Right ventricle myocardium superior (tissue), 1 donor: ENCODE results near the gene DDX10. TPM values are rescaled to one million over a fixed set of nuclear protein-coding genes. Genes with fewer than 3 reads are reported as not detected.
A peak's percentile ranks its signal among the peaks of the same experiment; 100 is the strongest.

Experiments
- ATAC-seq: fragments of 200-7000 bp; cut with Tn5 transposase; one replicate; pipeline ENCODE4 v1.9.1; 2020; ENCODE audit warnings: mild to moderate bottlenecking; ENCODE audit not compliant: poor library complexity
- DNase-seq: peaks from one replicate; pipeline ENCODE4 v3.0.0-alpha.2; 2020
- intact Hi-C: fragments of 100-400 bp; cut with DNase I; formaldehyde crosslinking; loops from one replicate; pipeline ENCODE4 v1.11.2; 2022
- total RNA-seq: library from RNA; stranded (reverse); fragmentation: NEBNext Ultra II Directional; extraction: Animal tissue kit (Norgen Biotek cat#: 25700); gene quantifications from one replicate; pipeline ENCODE4 v1.2.1, GENCODE V29; 2021
- donor health status: DM: no; HTN: yes; CAD: no; lungs with severe emphysema.

Gene DDX10
- total RNA-seq, 1 donor from 2014 or later = 10.2 TPM

DNA sequence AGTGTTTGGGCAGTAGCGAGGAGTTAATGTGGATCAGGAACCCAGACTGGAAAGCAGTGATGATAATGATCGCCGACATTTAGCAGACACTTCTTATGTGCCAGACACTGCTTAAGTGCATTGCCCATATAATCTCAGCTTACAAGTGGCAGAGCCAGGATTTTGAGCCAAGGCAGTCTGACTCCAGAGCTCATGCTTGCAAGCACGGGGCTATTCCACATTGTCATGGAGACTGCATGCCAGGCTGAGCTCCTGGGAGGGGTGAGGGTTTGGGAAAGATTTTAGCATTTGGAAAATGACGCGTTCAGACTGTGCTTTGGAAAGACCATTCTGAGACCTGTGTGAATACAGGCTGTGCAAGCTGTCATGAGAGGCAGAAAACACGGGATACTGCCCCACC is 302.7 kb downstream of the DDX10 start:
- DNase-seq = peak; percentile 46
- peak; percentile 95 for ATAC-seq
- intact Hi-C loops = no loop called here

DNA sequence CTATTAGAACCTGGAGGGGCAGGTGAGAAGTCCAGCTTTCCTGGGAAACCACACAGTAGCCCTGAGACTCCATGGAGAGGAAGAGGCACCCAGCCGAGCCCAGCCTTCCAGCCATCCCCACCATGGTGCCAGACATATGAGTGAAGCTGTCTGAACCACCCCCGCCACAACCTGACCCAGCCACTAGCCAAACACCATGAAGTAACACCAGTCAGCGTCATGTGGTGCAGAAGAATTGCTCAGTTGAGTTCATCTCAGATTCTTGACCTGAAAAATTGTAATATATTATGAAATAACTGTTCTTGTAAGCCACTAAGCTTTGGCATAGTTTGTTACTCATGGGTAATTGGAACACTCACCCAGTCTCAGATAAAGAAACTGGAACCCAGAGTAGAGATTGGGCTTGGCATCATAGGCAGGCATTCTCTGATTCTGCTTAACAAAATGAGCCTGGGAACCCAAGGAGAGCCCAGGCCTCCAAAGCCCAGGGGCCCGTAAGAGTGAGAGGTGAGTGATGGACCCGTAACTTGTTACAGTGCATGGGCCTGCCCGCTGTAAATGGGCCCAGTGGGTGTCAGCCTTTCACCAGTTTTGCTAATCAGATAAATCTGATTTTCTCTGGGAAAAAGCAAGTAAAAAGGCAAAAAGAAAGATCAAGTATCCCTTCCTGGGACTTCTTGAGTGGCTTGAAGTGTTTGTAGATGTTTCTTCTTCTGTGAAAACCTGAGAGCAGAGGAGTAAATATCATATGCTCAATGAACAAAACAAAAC is 305.5 kb downstream of the DDX10 start:
- intact Hi-C loops = loop anchor here (10.0 kb wide), 1 partner anchor 334 kb away; no protein-coding TSS in a partner anchor
- DNase-seq = no peak
- no peak for ATAC-seq

DNA sequence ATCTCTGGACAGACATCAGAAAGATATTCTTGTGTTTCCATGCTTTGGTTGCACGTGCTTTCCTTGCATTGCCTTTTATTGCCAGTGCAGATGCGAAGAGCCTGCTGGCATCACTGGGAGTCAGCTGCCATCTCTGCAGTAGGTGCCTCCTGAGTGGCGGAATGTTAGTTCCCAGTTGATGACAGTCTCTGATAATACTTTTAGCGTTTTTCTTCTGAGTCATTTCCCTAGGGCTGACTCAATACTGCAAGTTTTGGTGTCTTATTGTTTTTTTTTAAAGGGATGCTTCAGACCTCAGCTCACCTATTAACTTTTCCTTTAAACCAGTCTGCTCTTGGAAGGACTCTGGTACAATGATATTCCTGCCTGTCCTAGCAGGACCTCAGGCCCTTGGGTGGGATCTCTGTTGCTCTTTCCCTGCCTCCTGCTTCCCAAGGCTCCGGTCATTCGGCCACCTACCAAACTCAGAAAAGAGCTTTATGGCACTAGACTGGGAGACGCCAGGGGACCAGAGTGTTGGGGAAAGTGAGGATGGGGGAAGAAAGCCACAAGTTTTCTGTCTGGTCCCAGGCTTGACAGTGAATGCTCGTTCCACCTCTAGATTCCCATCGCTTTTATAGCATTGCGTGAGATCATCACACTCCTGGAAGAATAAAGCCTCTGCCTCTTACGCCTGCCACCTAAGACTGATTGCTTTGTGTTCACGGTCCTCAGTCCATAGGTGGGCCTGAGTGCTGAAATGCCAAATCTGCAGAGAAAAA is 308.7 kb downstream of the DDX10 start:
- intact Hi-C loops = loop anchor here (10.0 kb wide), 1 partner anchor 331 kb away; no protein-coding TSS in a partner anchor
- DNase-seq (no peak), ATAC-seq (no peak)

DNA sequence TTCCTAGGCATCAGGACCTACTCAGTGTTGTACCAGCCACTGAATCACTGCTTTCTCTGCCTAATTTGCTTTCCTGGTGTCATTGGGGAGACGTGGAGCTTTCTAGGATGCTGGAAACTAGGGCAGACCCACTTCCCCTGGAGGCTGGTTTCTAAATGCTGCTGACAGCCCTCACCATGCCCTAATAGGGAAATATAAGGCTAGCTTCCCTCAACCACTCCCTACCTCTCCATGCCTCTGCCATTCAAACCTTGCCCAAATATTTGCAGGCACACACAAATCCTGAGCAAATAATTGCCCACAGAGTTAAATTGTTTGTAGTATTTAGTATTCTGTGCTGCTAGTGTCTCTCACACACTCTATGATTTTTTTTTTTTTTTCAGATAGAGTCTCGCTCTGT is 310.2 kb downstream of the DDX10 start:
- intact Hi-C loops = loop anchor here (10.0 kb wide), 1 partner anchor 330 kb away; no protein-coding TSS in a partner anchor

DNA sequence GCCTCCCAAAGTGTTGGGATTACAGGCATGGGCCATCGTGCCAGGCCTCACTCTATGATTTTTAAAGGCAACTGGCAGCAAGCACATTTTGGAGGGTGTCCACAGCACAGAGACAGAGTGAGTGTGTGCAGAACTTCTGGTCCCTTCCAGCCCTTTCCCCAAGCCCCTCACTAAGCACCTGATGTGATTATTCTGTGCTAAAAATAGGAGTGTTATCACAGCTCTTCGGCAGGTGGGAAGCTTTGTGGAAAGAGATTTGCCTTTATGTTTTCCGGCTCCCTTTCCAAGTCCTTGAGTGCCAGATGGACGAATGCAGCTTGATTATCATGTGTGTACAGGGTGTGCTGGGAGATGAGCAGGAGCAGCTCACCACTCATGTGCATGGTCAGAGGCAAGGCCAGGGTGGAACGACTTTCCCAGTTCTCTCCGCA is 310.8 kb downstream of the DDX10 start:
- peak; percentile 57 for DNase-seq
- ATAC-seq = peak; percentile 96
- intact Hi-C loops = loop anchor here (10.0 kb wide), 1 partner anchor 329 kb away; no protein-coding TSS in a partner anchor

More for the DNA sequence above, 310.2 kb downstream of the DDX10 start:
- ATAC-seq (no peak), DNase-seq (no peak)

DNA sequence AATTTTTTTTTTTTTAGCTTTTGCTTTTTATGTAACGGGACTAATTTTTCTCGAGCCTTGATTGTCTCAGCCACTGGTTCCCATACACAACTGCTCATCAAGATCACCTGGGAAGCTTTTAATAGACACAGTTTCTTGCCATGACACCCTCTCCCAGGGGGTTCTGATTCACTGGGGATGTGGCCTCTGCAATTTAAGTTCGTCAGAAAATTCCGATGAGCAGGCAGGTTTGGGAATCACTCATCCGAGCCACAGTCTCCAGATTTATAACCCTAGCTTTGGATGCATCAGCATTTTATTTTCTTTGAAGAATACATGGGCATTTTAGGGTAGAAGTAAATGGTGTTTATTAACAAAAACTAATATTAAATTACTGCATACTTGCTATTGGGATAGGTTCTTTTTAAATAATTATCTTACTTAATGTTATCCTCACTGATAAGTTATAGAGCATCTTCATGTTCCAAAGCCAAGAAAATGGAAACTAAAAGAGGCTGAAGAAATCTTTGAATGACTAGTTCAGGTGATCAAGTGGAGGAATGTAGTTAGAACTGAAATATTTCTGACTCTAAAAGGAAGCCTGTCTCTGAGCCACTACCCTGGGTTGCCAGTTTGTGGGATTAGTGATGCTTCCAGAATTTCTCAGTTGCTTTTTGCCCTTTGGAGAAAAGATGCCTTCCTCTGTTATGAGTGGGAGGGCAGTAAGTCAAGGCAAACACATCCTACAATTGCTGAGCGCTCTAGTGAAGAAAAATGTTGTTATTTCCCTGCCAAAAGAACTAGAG is 319.0 kb downstream of the DDX10 start:
- ATAC-seq (no peak), DNase-seq (no peak)
- intact Hi-C loops = no loop called here

DNA sequence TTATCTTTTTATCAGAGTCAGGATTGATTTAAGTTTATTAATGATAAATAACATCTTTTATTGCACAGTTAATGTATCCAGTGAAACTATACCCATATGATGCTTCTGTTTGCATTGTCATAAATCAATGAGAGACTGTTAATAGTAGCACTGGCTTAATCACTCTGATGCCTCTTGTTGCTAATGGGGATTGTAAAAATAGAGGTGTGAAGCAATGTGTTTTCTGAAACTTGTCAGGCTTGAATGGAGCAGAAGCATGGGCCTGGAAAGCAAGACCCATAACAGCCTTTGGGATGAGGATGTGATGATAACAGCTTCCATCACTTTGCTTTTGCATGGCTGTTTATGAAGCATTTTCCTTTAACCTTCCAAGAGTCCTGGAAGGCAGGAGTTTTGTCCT is 319.7 kb downstream of the DDX10 start:
- ATAC-seq (peak; percentile 57), DNase-seq (no peak)
- intact Hi-C loops = no loop called here

DNA sequence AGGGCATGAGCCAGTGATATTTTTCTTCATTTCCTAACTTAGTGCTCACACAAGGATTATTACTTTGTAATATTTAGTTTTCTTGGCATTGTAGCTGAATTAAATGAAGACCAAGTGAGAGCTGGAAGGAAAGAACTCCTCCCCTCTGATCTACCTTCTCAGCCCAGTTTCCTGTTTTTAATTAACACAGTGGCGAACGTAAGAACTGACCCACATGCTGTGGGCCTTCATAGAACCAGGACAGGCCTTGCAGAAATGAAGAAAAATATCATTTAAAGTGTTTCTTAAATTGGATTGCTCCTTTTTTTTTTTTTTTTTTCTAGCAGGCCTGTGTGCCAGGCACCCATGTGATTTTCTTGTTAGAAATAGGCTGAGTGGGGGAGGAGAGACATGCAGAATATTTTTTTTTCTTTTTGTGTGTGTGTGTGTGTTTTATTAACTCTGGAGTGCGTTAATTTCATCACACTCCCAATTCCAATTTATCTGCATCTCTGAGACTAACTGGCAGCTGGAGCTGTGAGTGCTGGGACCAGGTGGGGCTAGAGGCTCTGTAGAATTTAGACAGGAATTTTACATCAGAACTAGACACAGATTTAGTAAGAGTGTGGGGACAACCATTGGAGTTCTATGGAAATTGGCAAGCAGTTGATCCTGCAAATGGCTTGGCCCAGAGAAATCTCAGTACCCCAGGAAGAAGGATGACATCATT is 320.5 kb downstream of the DDX10 start:
- intact Hi-C loops = no loop called here
- ATAC-seq (peak; percentile 41), DNase-seq (no peak)

DNA sequence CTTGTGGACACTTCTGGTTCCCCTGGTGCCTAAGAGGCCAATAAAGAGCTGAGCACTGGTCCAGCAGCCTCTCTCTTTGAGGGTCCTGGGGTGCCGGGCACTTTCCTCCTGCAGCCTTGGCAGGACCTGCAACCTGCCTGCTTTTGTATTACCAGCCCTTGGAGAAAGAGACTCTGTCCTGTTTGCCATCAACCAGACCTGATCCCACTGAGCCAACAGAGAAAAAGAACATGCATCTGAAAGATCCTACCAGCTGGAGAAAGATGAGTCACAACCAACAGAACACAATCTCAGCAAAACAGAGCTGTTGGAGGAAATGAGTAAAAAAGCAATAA is 321.0 kb downstream of the DDX10 start:
- intact Hi-C loops = no loop called here
- ATAC-seq (no peak), DNase-seq (no peak)

Other genes starting within 250 kb of the DDX10 start
- 0.56 TPM for gene C11orf65, start 197.5 kb upstream of the DDX10 start, total RNA-seq
- gene POGLUT3, start 166.7 kb upstream of the DDX10 start, total RNA-seq = 11.3 TPM
- gene EXPH5, start 71.3 kb upstream of the DDX10 start, total RNA-seq = 2.5 TPM